ENCODE data around the gene RABAC1. TPM values are rescaled to one million over a fixed set of nuclear protein-coding genes. Genes with fewer than 3 reads are reported as not detected.

RABAC1 gene
- total and polyA plus RNA-seq, 10 of the 15 experiments (the other 5 are each of a cell fraction or from before 2014, with no cell fraction given) = 10.9 to 115 (median 49.2) TPM

GRCh38 chr19:41906916-41907680, 52.0 kb downstream of the RABAC1 start:
- no peak overlapping the region for H3K9ac ChIP-seq (ENCODE audit: control insufficient read depth, insufficient read depth, low read length)
- H3K4me1 ChIP-seq (ENCODE audit: control insufficient read depth, insufficient read depth, low read length) = no peaks in the 10 kb centered on the region
- CTCF ChIA-PET = no interaction called here
- no peak overlapping the region for H2AFZ ChIP-seq (ENCODE audit: control insufficient read depth, low read depth, low read length)
- peaks cover 6% of the 10 kb centered on the region; the same call in 1 of the 2 replicates for H4K20me1 ChIP-seq (ENCODE audit: control insufficient read depth, insufficient read depth)
- RAD21 ChIA-PET (ENCODE audit: unreplicated experiment) = no interaction called here
- no peaks in the 10 kb centered on the region for H3K9me3 ChIP-seq (replicated peaks; ENCODE audit: control insufficient read depth, insufficient read depth, low read length)
- no peak overlapping the region for H3K4me3 ChIP-seq
- no peak for DNase-seq (ENCODE audit: low read depth, low spot score)
- WGBS (ENCODE audit: insufficient coverage, insufficient replicate concordance, low lambda C conversion rate, missing lambda C conversion rate) = 66% methylated on average over 20 of the region's 21 CpGs
- H3K79me2 ChIP-seq (ENCODE audit: control insufficient read depth, insufficient read depth, low read length) = no peaks in the 10 kb centered on the region
- H3K27ac ChIP-seq (ENCODE audit: control insufficient read depth, insufficient read depth) = no peak overlapping the region
- POLR2A ChIA-PET = no interaction called here
- H3K36me3 ChIP-seq (ENCODE audit: control insufficient read depth in 2 of 2, insufficient read depth in 2 of 2, low read length in 1 of 2) = peaks cover 18 to 34% of the 10 kb centered on the region in 2 experiments; a peak in 3 of 4 replicates
- no peak overlapping the region for H3K4me2 ChIP-seq (ENCODE audit: control insufficient read depth, insufficient read depth)
- TSS peak; percentile 75 for BruUV-seq (replicated peaks)
- no peak for ATAC-seq
- H3K27me3 ChIP-seq (replicated peaks in 1 of 2; ENCODE audit: control insufficient read depth in 2 of 2, insufficient read depth in 2 of 2, low read length in 1 of 2) = no peaks in the 10 kb centered on the region; a peak in 1 of 4 replicates
- intact Hi-C loops (cut with micrococcal nuclease; ENCODE audit: unreplicated experiment) (no loop called here), in situ Hi-C loops (cut with MboI) (no loop called here)
- FAIRE-seq = no peak
- TF ChIP-seq POLR2A (IDR thresholded peaks at IDR 0.05; ENCODE audit: low read depth, low read length) = peak; percentile 36; the same call in 1 of the 2 replicates
- no peak for TF ChIP-seq NR2F1 (conservative IDR thresholded peaks at IDR 0.05)
- SMC1A ChIA-PET (ENCODE audit: uncharacterized antibody, unreplicated experiment) = no interaction called here

Other genes starting within 250 kb of the RABAC1 start
Only the 7 nearest of the 12 such genes appear.
- gene DMRTC2, start 114.3 kb downstream of the RABAC1 start, total RNA-seq (2014; rRNA removed) = not detected in 2 replicates
- not detected in 2 replicates for gene DMRTC2, start 114.3 kb downstream of the RABAC1 start, total RNA-seq (2014; rRNA removed; fragmentation: Illumina TruSeq; extraction: Trizol)
- not detected in 2 replicates for gene DMRTC2, start 114.3 kb downstream of the RABAC1 start, total RNA-seq (2021)
- gene DMRTC2, start 114.3 kb downstream of the RABAC1 start, polyA plus RNA-seq (2011; rRNA removed) = not detected in 2 replicates
- gene DMRTC2, start 114.3 kb downstream of the RABAC1 start, polyA plus RNA-seq (2014; fragmentation: Illumina TruSeq; extraction: Trizol) = not detected in 2 replicates
- gene DMRTC2, start 114.3 kb downstream of the RABAC1 start, polyA plus RNA-seq (2014; fragmentation: Nextera tagmentation; extraction: Ambion mirVana) = not detected
- gene DMRTC2, start 114.3 kb downstream of the RABAC1 start, polyA plus RNA-seq (2014; rRNA removed) = not detected in 2 replicates
- gene DMRTC2, start 114.3 kb downstream of the RABAC1 start, polyA plus RNA-seq (2016; fragmentation: Nextera tagmentation; extraction: Ambion mirVana) = not detected
- gene RPS19, start 99.1 kb downstream of the RABAC1 start, total RNA-seq (2014; rRNA removed) = 2,833 and 3,056 TPM in 2 replicates
- gene RPS19, start 99.1 kb downstream of the RABAC1 start, total RNA-seq (2014; rRNA removed; fragmentation: Illumina TruSeq; extraction: Trizol) = 4,466 and 4,585 TPM in 2 replicates
- 4,047 and 4,139 TPM in 2 replicates for gene RPS19, start 99.1 kb downstream of the RABAC1 start, total RNA-seq (2021)
- gene RPS19, start 99.1 kb downstream of the RABAC1 start, polyA plus RNA-seq (2011; rRNA removed) = 2,203 and 3,275 TPM in 2 replicates
- gene RPS19, start 99.1 kb downstream of the RABAC1 start, polyA plus RNA-seq (2014; fragmentation: Illumina TruSeq; extraction: Trizol) = 763 and 2,654 TPM in 2 replicates
- 1,000 to 10,000 TPM; 5,523 to 5,578 TPM for gene RPS19, start 99.1 kb downstream of the RABAC1 start, polyA plus RNA-seq (2014; fragmentation: Nextera tagmentation; extraction: Ambion mirVana)
- gene RPS19, start 99.1 kb downstream of the RABAC1 start, polyA plus RNA-seq (2014; rRNA removed) = 2,615 and 3,329 TPM in 2 replicates
- 1,000 to 10,000 TPM; 4,207 to 4,390 TPM for gene RPS19, start 99.1 kb downstream of the RABAC1 start, polyA plus RNA-seq (2016; fragmentation: Nextera tagmentation; extraction: Ambion mirVana)
- gene CD79A, start 82.0 kb downstream of the RABAC1 start, total RNA-seq (2014; rRNA removed) = 370 and 414 TPM in 2 replicates
- gene CD79A, start 82.0 kb downstream of the RABAC1 start, total RNA-seq (2014; rRNA removed; fragmentation: Illumina TruSeq; extraction: Trizol) = 243 and 253 TPM in 2 replicates
- gene CD79A, start 82.0 kb downstream of the RABAC1 start, total RNA-seq (2021) = 357 and 368 TPM in 2 replicates
- 117 and 280 TPM in 2 replicates for gene CD79A, start 82.0 kb downstream of the RABAC1 start, polyA plus RNA-seq (2011; rRNA removed)
- gene CD79A, start 82.0 kb downstream of the RABAC1 start, polyA plus RNA-seq (2014; fragmentation: Illumina TruSeq; extraction: Trizol) = 97.1 and 294 TPM in 2 replicates
- gene CD79A, start 82.0 kb downstream of the RABAC1 start, polyA plus RNA-seq (2014; fragmentation: Nextera tagmentation; extraction: Ambion mirVana) = 10 to 100 TPM; 38.8 to 76.5 TPM
- gene CD79A, start 82.0 kb downstream of the RABAC1 start, polyA plus RNA-seq (2014; rRNA removed) = 400 and 502 TPM in 2 replicates
- 100 to 1,000 TPM; 268 to 283 TPM for gene CD79A, start 82.0 kb downstream of the RABAC1 start, polyA plus RNA-seq (2016; fragmentation: Nextera tagmentation; extraction: Ambion mirVana)
- gene ARHGEF1, start 76.1 kb downstream of the RABAC1 start, total RNA-seq (2014; rRNA removed) = 63.3 and 67.8 TPM in 2 replicates
- 21.2 and 21.7 TPM in 2 replicates for gene ARHGEF1, start 76.1 kb downstream of the RABAC1 start, total RNA-seq (2014; rRNA removed; fragmentation: Illumina TruSeq; extraction: Trizol)
- gene ARHGEF1, start 76.1 kb downstream of the RABAC1 start, total RNA-seq (2021) = 185 and 207 TPM in 2 replicates
- 22.5 and 40.1 TPM in 2 replicates for gene ARHGEF1, start 76.1 kb downstream of the RABAC1 start, polyA plus RNA-seq (2011; rRNA removed)
- gene ARHGEF1, start 76.1 kb downstream of the RABAC1 start, polyA plus RNA-seq (2014; fragmentation: Illumina TruSeq; extraction: Trizol) = 13.4 and 35.3 TPM in 2 replicates
- 1 to 10 TPM; 1.2 to 5.9 TPM for gene ARHGEF1, start 76.1 kb downstream of the RABAC1 start, polyA plus RNA-seq (2014; fragmentation: Nextera tagmentation; extraction: Ambion mirVana)
- gene ARHGEF1, start 76.1 kb downstream of the RABAC1 start, polyA plus RNA-seq (2014; rRNA removed) = 151 and 182 TPM in 2 replicates
- 100 to 1,000 TPM in 1 of 2 experiments, 10 to 100 TPM in 1; 89.7 to 110 TPM for gene ARHGEF1, start 76.1 kb downstream of the RABAC1 start, polyA plus RNA-seq (2016; fragmentation: Nextera tagmentation; extraction: Ambion mirVana)
- 0.11 TPM in 1 of 2 replicates, not detected in the other for gene ERFL, start 30.9 kb downstream of the RABAC1 start, total RNA-seq (2014; rRNA removed)
- gene ERFL, start 30.9 kb downstream of the RABAC1 start, total RNA-seq (2014; rRNA removed; fragmentation: Illumina TruSeq; extraction: Trizol) = not detected in 2 replicates
- gene ERFL, start 30.9 kb downstream of the RABAC1 start, total RNA-seq (2021) = 0.10 and 0.19 TPM in 2 replicates
- 0.05 TPM in 1 of 2 replicates, not detected in the other for gene ERFL, start 30.9 kb downstream of the RABAC1 start, polyA plus RNA-seq (2011; rRNA removed)
- 0.04 TPM in 1 of 2 replicates, not detected in the other for gene ERFL, start 30.9 kb downstream of the RABAC1 start, polyA plus RNA-seq (2014; fragmentation: Illumina TruSeq; extraction: Trizol)
- gene ERFL, start 30.9 kb downstream of the RABAC1 start, polyA plus RNA-seq (2014; fragmentation: Nextera tagmentation; extraction: Ambion mirVana) = not detected
- gene ERFL, start 30.9 kb downstream of the RABAC1 start, polyA plus RNA-seq (2014; rRNA removed) = 0.10 TPM in 1 of 2 replicates, not detected in the other
- gene ERFL, start 30.9 kb downstream of the RABAC1 start, polyA plus RNA-seq (2016; fragmentation: Nextera tagmentation; extraction: Ambion mirVana) = not detected
- gene ATP1A3, start 34.9 kb upstream of the RABAC1 start, total RNA-seq (2014; rRNA removed) = 0.17 and 0.22 TPM in 2 replicates
- 0.09 and 0.22 TPM in 2 replicates for gene ATP1A3, start 34.9 kb upstream of the RABAC1 start, total RNA-seq (2014; rRNA removed; fragmentation: Illumina TruSeq; extraction: Trizol)
- 0.64 and 0.72 TPM in 2 replicates for gene ATP1A3, start 34.9 kb upstream of the RABAC1 start, total RNA-seq (2021)
- gene ATP1A3, start 34.9 kb upstream of the RABAC1 start, polyA plus RNA-seq (2011; rRNA removed) = 0.20 TPM in 1 of 2 replicates, not detected in the other
- 0.06 and 0.37 TPM in 2 replicates for gene ATP1A3, start 34.9 kb upstream of the RABAC1 start, polyA plus RNA-seq (2014; fragmentation: Illumina TruSeq; extraction: Trizol)
- gene ATP1A3, start 34.9 kb upstream of the RABAC1 start, polyA plus RNA-seq (2014; fragmentation: Nextera tagmentation; extraction: Ambion mirVana) = not detected
- gene ATP1A3, start 34.9 kb upstream of the RABAC1 start, polyA plus RNA-seq (2014; rRNA removed) = 0.28 and 0.84 TPM in 2 replicates
- under 1 TPM; 0.39 to 0.86 TPM for gene ATP1A3, start 34.9 kb upstream of the RABAC1 start, polyA plus RNA-seq (2016; fragmentation: Nextera tagmentation; extraction: Ambion mirVana)
- 0.05 and 0.06 TPM in 2 replicates for gene GRIK5, start 110.9 kb upstream of the RABAC1 start, total RNA-seq (2014; rRNA removed)
- not detected in 2 replicates for gene GRIK5, start 110.9 kb upstream of the RABAC1 start, total RNA-seq (2014; rRNA removed; fragmentation: Illumina TruSeq; extraction: Trizol)
- 0.19 and 0.23 TPM in 2 replicates for gene GRIK5, start 110.9 kb upstream of the RABAC1 start, total RNA-seq (2021)
- 0.03 and 0.04 TPM in 2 replicates for gene GRIK5, start 110.9 kb upstream of the RABAC1 start, polyA plus RNA-seq (2011; rRNA removed)
- gene GRIK5, start 110.9 kb upstream of the RABAC1 start, polyA plus RNA-seq (2014; fragmentation: Illumina TruSeq; extraction: Trizol) = 0.07 TPM in 1 of 2 replicates, not detected in the other
- gene GRIK5, start 110.9 kb upstream of the RABAC1 start, polyA plus RNA-seq (2014; fragmentation: Nextera tagmentation; extraction: Ambion mirVana) = under 1 TPM in 1 of 2 experiments, not detected in 1; 0.04 TPM
- 0.15 and 0.23 TPM in 2 replicates for gene GRIK5, start 110.9 kb upstream of the RABAC1 start, polyA plus RNA-seq (2014; rRNA removed)
- gene GRIK5, start 110.9 kb upstream of the RABAC1 start, polyA plus RNA-seq (2016; fragmentation: Nextera tagmentation; extraction: Ambion mirVana) = under 1 TPM in 1 of 2 experiments, not detected in 1; 0.08 TPM